B cell (primary cell): Measurements from ENCODE around the gene GPR15LG. TPM values are rescaled to one million over a fixed set of nuclear protein-coding genes. Genes with fewer than 3 reads are reported as not detected.

Experiments used
- ATAC-seq: fragments of 200-7000 bp; cut with Tn5 transposase; one replicate; pipeline ENCODE4 v1.10.0; 2021; ENCODE audit warnings: low read depth, mild to moderate bottlenecking, moderate number of reproducible peaks, moderate library complexity
- CTCF ChIA-PET: fragments of 350-600 bp; sonication (Branson Sonifier 250); formaldehyde crosslinking; loops from one replicate; lab custom pipeline; 2021; ENCODE audit warnings: antibody characterized with exemption, inconsistent platforms; lab: Charles Lee
- POLR2A ChIA-PET: fragments of 350-600 bp; sonication (Branson Sonifier 250); formaldehyde crosslinking; loops from one replicate; lab custom pipeline; 2021; ENCODE audit warnings: antibody characterized with exemption; lab: Charles Lee
- DNase-seq: peaks from one replicate; pipeline ENCODE4 v3.0.0; 2013
- H2AFZ ChIP-seq: 2 replicates; pipeline ENCODE4 v1.6.1; 2012; ENCODE audit warnings: mild to moderate bottlenecking, low read depth, low read length; ENCODE audit not compliant: insufficient read depth, poor library complexity, severe bottlenecking
- H3K27ac ChIP-seq, 2 donors: 1 replicate in 1 of 2; 2 replicates in 1 of 2; pipeline ENCODE4 v1.5.1; 2012 to 2013; ENCODE audit warnings: low read length in 2 of 2, mild to moderate bottlenecking in 2 of 2, moderate library complexity in 1 of 2
- H3K27me3 ChIP-seq, 4 experiments: fragments of 200-600 bp in 1 of 4; sonication (generic) in 1 of 4; replicated peaks in 1 of 4; 1 replicate in 2 of 4; 2 replicates in 2 of 4; pipeline versions ENCODE4 v1.6.1 to v1.7.0; 2013 to 2016; ENCODE audit warnings: low read length in 3 of 4, mild to moderate bottlenecking in 2 of 4, mixed read lengths in 1 of 4, moderate library complexity in 1 of 4; ENCODE audit not compliant: insufficient read depth in 4 of 4, control insufficient read depth in 3 of 4; ENCODE audit errors: control extremely low read depth in 1 of 4
- H3K36me3 ChIP-seq, 2 experiments: replicated peaks in 1 of 2; 1 replicate in 1 of 2; 2 replicates in 1 of 2; pipeline versions ENCODE4 v1.6.1 to v1.7.1; 2013; ENCODE audit warnings: low read length in 1 of 2; ENCODE audit not compliant: insufficient read depth in 2 of 2, control insufficient read depth in 1 of 2; ENCODE audit errors: control extremely low read depth in 1 of 2, extremely low read depth in 1 of 2
- H3K4me1 ChIP-seq, 2 donors: fragments of 200-600 bp in 1 of 2; sonication (generic) in 1 of 2; 1 replicate in 1 of 2; 2 replicates in 1 of 2; pipeline versions ENCODE4 v1.5.1 to v1.6.1; 2013 to 2017; ENCODE audit warnings: low read length in 2 of 2; ENCODE audit not compliant: control insufficient read depth in 2 of 2, insufficient read depth in 2 of 2
- H3K4me2 ChIP-seq: replicated peaks from 2 replicates; pipeline ENCODE3; 2012; ENCODE audit warnings: mild to moderate bottlenecking, low read depth, low read length; ENCODE audit not compliant: poor library complexity, severe bottlenecking
- H3K4me3 ChIP-seq, 5 experiments: fragments of 200-600 bp in 1 of 5; sonication (generic) in 1 of 5; 1 replicate in 3 of 5; 2 replicates in 2 of 5; pipeline versions ENCODE4 v1.5.1 to v1.7.0; 2011 to 2016; ENCODE audit warnings: low read length in 4 of 5, mild to moderate bottlenecking in 4 of 5, low read depth in 2 of 5, control low read depth in 1 of 5, moderate library complexity in 1 of 5; ENCODE audit not compliant: insufficient read depth in 1 of 5; ENCODE audit errors: control extremely low read depth in 1 of 5, extremely low read depth in 1 of 5
- H3K79me2 ChIP-seq: fragments of 200-600 bp; sonication (generic); one replicate; pipeline ENCODE4 v1.6.0; 2016; ENCODE audit warnings: low read length; ENCODE audit not compliant: control insufficient read depth, insufficient read depth
- H3K9ac ChIP-seq: fragments of 200-600 bp; sonication (generic); 2 replicates; pipeline ENCODE4 v1.6.1; 2017; ENCODE audit warnings: mild to moderate bottlenecking, low read length, moderate library complexity
- H3K9me3 ChIP-seq, 3 donors: one replicate each; pipeline versions ENCODE4 v1.6.1 to v1.7.1; 2013; ENCODE audit warnings: low read length in 2 of 3; ENCODE audit not compliant: control insufficient read depth in 2 of 3, insufficient read depth in 1 of 3; ENCODE audit errors: control extremely low read depth in 1 of 3
- H4K20me1 ChIP-seq: 2 replicates; pipeline ENCODE4 v1.6.0; 2012; ENCODE audit warnings: mild to moderate bottlenecking, low read length; ENCODE audit not compliant: insufficient read depth, control insufficient read depth, poor library complexity, severe bottlenecking
- H3K27ac Mint-ChIP-seq: one replicate; pipeline ENCODE4 v1.8.0; 2021; ENCODE audit warnings: mixed read lengths
- H3K27me3 Mint-ChIP-seq: one replicate; pipeline ENCODE4 v1.8.0; 2021; ENCODE audit warnings: mixed read lengths
- H3K4me1 Mint-ChIP-seq: one replicate; pipeline ENCODE4 v1.8.0; 2021; ENCODE audit warnings: mixed read lengths
- H3K4me3 Mint-ChIP-seq: one replicate; pipeline ENCODE4 v1.8.0; 2021; ENCODE audit warnings: mixed read lengths
- H3K9me3 Mint-ChIP-seq: one replicate; pipeline ENCODE4 v1.8.0; 2022; ENCODE audit warnings: mixed read lengths; ENCODE audit not compliant: insufficient read depth
- CTCF ChIP-seq: fragments of 200-600 bp; IDR thresholded peaks from one replicate; pipeline ENCODE4 v1.8.0; 2022; ENCODE audit warnings: antibody characterized with exemption, mild to moderate bottlenecking
- EZH2 ChIP-seq: IDR thresholded peaks from 2 replicates; pipeline ENCODE4 v1.6.1; 2012; ENCODE audit warnings: borderline replicate concordance, low read depth, mild to moderate bottlenecking, moderate library complexity, low read length; ENCODE audit not compliant: insufficient read depth, poor library complexity, severe bottlenecking
- WGBS: methylation state at CpG from one replicate; pipeline ENCODE4 v1.1.5; 2013; ENCODE audit warnings: missing lambda C conversion rate; ENCODE audit not compliant: insufficient coverage; 5-methylcytosine and 5-hydroxymethylcytosine counted together
- intact Hi-C: fragments of 100-400 bp; cut with micrococcal nuclease; formaldehyde crosslinking; loops from one replicate; pipeline ENCODE4 v1.10.0; 2022
- polyA plus RNA-seq: library from polyadenylated mRNA; depleted of rRNA; stranded (reverse); fragments of >200 nt; gene quantifications from 2 replicates; pipeline ENCODE4 v1.2.3, GENCODE V29; 2012
- total RNA-seq, 2 donors: library from RNA; stranded (reverse); fragments of 120-200 nt in 1 of 2; gene quantifications; 1 replicate in 1 of 2; 2 replicates in 1 of 2; pipeline versions ENCODE4 v1.2.3 to v1.2.4, GENCODE V29; 2013 to 2022

Gene GPR15LG
- total and polyA plus RNA-seq, 2 donors (not counting 1 experiment from before 2014, with no cell fraction given) = not detected

- CTCF ChIA-PET = interaction anchor here (1.3 kb wide), 1 partner anchor 30 kb away, joined by 3 read pairs; no protein-coding TSS in a partner anchor
- Histone ChIP-seq H4K20me1 (no peaks in the 10 kb centered on the region), H3K9ac (no peak overlapping the region), H3K27ac (peak overlapping the region; percentile 31 to 52), H3K4me2 (peak overlapping the region; percentile 49), H3K9me3 (peaks cover 0 to 12% (median 0%) of the 10 kb centered on the region in 3 donors), H3K4me3 (no peak overlapping the region), H3K36me3 (no peaks in the 10 kb centered on the region), H3K4me1 (peaks cover 26 to 37% of the 10 kb centered on the region in 2 donors), H3K79me2 (no peaks in the 10 kb centered on the region), H3K27me3 (no peaks in the 10 kb centered on the region), H2AFZ (peak overlapping the region; percentile 52)
- peak; percentile 37 for ATAC-seq
- 86% methylated on average over 3 of the region's 8 CpGs for WGBS
- TF ChIP-seq CTCF = no peak
- TF ChIP-seq EZH2 = no peak
- peak; percentile 48 for DNase-seq
- Mint-ChIP-seq H3K27me3 (no peaks in the 10 kb centered on the region), H3K9me3 (no peaks in the 10 kb centered on the region), H3K27ac (no peak overlapping the region), H3K4me1 (peaks cover 10% of the 10 kb centered on the region), H3K4me3 (no peak overlapping the region)
- intact Hi-C loops = no loop called here
- POLR2A ChIA-PET = no interaction called here
Observed at GRCh38 chr10:84177541-84178141, 4.0 kb downstream of the GPR15LG start.

- ChIA-PET POLR2A (no interaction called here), CTCF (interaction anchor here (1.3 kb wide), 1 partner anchor 30 kb away, joined by 3 read pairs; no protein-coding TSS in a partner anchor)
- Histone ChIP-seq H3K79me2 (no peaks in the 10 kb centered on the region), H3K4me1 (peaks cover 25 to 32% of the 10 kb centered on the region in 2 donors), H3K27me3 (no peaks in the 10 kb centered on the region), H2AFZ (no peak overlapping the region), H3K27ac (peak overlapping the region in 1 of 2 donors; percentile 31), H3K4me3 (no peak overlapping the region), H3K36me3 (no peaks in the 10 kb centered on the region), H3K9me3 (peaks cover 0 to 12% (median 0%) of the 10 kb centered on the region in 3 donors), H3K4me2 (peak overlapping the region; percentile 49), H3K9ac (no peak overlapping the region), H4K20me1 (no peaks in the 10 kb centered on the region)
- Mint-ChIP-seq H3K4me1 (peaks cover 5% of the 10 kb centered on the region), H3K4me3 (no peak overlapping the region), H3K27ac (no peak overlapping the region), H3K9me3 (no peaks in the 10 kb centered on the region), H3K27me3 (no peaks in the 10 kb centered on the region)
- no peak for ATAC-seq
- 100% methylated on average over 3 of the region's 3 CpGs for WGBS
- no peak for TF ChIP-seq CTCF
- TF ChIP-seq EZH2 = no peak
- no peak for DNase-seq
- intact Hi-C loops = no loop called here
Observed at GRCh38 chr10:84178160-84178609, 4.6 kb downstream of the GPR15LG start.
